Fibroblast of skin of right quadriceps (primary cell): ENCODE data around the gene NOSIP.

Experiments used
- DNase-seq: peaks from one replicate; pipeline ENCODE4 v3.0.0-alpha.2; 2013

Gene NOSIP

DNA sequence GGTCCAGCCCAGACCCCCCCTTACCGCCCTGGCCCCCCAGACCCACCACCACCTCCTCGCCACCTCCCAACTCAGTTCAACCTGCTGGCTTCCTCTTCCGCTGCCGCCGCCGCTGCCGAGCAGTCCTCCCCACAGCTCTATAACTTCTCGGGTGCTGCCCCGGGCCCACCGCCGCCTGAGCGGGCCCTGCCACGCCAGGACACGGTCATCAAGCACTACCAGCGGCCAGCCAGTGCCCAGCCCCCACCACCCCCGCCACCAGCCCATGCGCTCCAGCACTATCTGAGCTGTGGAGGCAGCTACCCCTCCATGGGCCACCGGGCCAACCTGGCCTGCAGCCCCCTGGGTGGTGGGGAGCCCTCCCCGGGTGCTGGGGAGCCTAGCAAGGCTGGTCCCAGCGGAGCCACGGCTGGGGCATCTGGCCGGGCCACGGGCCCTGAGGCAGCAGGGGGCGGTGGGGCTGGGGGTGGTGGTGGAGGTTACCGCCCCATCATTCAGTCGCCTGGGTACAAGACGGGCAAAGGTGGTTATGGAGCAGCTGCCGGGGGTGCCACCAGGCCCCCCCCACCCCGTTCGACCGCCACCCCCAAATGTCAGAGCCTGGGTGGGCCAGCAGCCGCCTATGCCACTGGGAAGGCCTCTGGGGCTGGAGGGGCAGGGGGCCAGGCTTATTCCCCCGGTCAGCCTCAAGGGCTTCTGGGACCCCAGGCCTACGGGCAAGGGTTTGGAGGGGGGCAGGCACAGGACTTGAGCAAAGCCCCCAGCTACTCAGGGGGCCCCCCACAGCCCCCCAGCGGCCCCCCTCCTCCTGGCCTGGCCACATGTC lies 14.8 kb upstream of the NOSIP start:
- DNase-seq = no peak

DNA sequence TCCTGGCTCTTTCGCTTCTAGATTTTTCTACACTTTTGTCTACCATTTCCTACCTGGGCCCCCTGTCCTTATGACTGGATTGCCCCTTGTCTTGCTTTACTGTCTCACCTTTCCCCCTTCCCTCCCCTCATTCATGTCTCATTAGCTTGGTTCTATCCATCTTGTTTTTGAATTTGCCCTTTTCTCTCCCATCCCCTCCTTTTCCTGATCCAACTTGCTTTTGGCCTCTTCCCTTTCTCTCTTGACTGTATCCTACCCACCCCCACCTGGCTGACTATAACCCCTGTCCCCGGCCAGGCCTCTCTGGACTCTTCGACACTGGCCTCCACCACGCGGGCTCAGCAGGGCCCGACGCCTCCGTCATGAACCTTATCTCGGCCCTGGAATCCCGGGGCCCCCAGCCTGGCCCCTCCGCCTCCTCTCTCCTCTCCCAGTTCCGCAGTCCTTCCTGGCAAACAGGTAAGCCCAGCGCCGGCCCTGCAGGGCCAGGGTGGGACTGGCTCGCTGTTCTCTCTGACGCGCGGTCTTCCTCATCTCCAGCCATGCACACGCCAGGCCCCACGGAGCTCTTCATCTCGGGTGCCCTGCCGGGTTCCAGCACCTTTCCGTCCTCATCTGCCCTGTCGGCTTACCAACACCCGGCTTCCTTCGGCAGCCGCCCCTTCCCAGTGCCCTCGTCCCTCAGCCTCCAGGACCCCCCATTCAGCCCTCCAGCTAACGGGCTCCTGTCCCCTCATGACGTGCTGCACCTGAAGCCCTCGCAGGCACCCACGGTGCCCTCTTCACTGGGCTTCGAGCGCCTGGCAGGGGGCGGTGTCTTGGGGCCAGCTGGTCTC lies 14.0 kb upstream of the NOSIP start:
- DNase-seq = no peak

DNA sequence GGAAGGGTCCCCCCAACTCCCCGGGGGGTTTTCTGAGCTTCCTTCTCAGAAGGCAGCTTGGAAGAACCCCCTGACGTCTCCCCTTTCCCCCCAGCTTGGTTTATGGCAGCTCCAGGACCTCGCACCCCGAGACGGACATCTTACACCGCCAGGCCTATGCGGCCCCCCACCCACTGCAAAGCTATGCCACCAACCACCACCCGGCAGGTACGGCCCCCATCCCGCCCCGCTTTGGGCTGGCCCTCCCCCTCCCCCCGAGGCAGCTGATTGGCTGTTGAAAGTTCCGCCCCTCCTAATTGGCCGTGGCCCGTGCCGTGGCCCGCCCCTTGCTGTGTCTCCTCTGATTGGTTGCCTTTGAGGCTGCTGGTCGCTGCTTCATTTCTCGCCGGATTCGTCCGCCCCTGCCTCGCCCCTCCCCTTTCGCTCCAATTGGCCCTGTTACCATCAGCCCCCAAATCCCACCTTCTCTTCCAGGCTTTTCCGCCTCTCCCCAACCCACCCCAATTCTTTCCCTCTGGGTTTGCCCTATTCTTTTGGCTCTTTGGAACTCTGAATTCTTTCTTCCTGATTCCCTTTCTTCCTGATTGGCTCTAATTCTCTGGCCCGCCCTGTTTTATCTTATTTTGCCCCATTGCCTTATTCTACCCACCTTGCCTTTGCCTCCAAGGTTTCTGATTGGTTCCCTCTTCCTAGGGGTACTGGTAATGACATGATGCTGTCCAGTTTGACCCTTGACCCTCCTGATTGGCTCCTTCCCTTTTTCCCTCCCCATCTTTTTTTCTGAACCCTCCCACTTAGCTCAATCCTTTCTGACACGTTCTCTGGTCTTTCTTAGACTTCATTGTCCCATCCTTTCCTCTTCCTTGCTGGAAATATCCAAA lies 13.1 kb upstream of the NOSIP start:
- DNase-seq = peak; percentile 91

DNA sequence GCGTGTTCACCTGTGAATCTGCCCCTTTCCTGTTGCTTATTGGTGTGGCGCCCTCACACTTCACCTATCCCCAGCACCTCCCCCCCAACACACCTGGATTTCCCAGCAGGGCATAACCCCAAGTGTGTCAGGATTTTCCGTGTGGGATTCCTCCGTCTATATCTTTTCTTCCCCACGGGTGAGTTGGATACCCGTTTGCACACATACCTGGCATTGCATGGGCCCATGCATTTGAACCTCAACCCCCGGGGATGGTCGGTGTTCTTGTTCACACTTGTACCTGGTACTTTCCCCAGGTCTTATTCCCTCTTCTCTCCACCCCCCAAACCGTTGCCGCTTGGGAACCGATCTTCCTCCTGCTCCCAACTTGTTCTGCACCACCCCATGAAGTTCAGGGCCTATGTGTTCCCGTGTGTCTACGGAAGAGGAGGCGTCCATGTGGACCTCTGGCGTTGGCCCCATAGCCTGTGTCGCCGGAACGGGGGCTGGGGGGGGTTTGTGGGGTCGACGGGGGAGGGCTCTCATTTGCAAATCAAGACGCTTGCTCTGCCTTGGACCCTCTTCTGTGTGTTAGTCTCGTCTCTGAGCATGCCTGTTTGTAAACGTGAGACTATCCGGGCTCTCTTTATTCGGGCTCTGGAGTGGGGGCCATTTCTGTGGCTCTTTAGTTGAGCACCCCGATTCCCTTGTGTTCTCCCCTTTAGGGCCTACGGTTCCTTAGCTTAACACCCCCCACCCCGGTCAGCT lies 12.3 kb upstream of the NOSIP start:
- no peak for DNase-seq

DNA sequence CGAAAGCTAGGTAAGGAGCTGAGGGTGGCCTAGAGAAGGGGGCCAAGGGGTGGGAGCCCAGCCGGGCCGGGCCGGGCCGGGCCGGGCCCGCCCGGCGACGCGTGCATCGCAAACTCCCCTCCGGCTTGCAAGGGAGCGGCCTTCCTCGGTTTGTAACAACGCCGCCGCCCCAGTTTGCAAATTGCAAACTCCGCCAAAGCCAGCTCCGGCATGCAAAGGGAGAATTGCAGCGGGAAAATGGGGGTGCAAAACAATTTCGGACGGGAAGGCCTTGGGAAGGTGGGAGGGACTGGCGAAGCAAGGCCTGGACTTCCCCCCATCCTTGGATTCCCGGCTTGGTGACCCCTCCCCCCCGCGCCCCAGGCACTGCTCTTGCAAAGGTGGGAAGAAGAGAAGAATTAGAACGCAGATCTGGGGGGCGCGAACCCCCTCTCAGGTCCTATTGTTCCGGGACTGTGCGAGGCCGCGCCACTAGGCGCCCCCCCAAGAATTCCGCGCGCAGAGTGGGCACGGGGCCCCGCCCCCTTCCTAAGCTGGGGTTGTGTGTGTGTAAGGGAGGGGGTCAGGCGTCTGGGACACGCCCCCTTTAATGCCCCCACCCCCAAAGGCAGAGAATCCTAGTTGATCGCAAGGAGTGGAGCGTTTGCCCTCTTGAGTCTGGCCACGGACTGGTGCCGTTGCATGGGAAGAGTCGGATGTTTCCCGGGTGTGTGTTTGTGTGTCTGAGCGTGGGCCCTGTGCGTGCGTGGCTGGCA lies 11.6 kb upstream of the NOSIP start:
- DNase-seq = peak; percentile 57

DNA sequence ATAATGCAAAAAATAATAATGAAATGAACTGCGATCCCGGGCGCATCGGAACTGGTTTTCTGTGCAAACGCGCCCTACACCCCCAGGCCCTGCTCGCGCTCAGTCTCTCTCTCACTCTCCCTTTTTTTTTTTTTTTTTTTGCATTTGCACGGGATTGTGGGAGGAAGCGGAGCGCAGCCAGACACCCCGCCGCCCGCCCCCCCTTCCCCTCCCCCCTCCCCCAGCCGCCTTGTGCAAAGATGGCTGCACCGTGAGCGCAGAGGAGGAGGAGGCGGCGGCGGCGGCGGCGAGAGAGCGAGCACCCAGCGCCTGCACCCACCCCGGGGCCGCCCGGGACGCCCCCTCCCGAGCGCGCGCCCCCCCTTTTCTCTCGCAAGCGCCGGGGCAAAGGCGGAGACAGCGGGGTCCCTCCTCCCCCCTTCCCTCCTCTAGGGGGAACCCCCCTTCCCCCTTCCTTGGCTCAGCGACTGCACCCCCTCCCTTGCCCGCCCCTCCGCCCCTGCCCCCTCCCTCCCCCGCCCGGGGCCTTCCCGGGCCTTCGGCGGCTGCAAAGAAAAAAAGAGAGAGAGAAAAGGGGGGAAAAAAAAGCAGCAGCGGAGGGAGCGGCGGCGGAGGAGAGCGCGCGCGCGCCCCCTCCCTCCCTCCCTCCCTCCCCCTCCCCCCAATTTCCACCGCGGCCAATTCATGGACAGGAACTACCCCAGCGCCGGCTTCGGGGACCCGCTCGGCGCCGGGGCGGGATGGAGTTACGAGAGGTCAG lies 10.8 kb upstream of the NOSIP start, which contains the start of gene PRR12:
Gene PRR12 (plus strand): TSS at position 212 of the 760 bp plus-strand sequence. CDS start 473 bp downstream, at position 685.
- DNase-seq = peak; percentile 81

DNA sequence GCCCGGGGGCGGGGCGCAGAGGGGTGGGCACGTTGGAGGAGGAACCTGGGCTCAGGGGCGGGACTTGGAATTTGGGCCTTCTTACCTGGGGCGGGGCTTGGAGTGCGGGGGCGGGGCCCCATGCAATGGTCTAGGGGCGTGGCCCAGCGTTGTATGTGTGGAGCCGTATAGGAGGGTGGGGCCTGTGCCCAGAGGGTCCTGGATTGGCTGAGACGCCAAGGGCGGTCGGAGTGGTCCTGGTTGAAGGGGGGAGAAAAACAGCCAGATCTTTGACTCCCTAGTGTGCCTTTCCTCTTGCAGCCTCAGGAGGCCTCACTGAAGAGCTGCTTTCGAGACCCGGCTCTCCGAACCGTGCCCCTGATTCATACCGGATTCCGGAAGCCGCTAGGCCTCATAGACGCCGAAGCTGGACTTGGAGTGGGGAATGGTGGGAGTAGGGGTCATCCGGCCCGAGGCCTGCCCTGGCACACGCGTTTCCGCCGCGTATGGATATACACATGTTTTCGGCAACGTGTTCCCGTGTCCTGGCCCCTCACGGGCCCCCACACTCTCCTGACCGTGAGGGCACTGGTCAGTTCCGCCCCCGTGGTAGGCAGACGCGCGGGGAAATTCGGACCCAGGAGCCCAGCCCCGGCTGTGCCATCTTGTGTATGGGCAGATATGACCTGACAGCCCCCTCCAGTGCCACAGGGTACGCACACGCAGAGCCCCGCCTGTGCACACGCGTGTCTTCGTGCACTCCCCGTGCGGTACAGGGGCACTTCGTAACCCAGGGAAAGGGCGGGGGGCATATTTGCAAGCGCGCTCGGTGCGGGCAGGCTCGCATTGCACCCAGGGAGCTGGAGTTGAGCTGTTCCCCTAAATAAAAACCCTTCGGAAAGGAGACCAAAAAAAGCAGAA lies 10.0 kb upstream of the NOSIP start:
- DNase-seq = peak; percentile 98

DNA sequence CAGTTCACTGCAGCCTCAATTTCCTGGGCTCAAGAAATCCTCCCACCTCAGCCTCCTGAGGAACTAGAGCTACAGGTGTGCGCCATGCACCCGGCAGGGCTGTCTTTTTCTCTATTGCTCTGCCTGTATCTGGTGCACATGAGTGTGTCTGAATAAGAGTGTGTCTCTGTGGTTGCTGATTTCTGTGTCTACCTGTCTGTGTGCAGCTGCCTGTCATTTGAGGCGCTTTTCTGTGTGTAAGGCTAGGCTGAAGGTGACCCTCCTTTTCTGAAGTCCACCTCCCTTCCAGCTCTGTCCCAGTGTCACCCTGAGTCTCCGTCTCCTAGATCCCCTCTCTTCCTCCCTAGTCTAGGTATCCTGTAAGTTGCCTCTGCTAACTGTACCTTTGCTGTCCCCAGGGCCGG lies 9.1 kb upstream of the NOSIP start:
- no peak for DNase-seq

DNA sequence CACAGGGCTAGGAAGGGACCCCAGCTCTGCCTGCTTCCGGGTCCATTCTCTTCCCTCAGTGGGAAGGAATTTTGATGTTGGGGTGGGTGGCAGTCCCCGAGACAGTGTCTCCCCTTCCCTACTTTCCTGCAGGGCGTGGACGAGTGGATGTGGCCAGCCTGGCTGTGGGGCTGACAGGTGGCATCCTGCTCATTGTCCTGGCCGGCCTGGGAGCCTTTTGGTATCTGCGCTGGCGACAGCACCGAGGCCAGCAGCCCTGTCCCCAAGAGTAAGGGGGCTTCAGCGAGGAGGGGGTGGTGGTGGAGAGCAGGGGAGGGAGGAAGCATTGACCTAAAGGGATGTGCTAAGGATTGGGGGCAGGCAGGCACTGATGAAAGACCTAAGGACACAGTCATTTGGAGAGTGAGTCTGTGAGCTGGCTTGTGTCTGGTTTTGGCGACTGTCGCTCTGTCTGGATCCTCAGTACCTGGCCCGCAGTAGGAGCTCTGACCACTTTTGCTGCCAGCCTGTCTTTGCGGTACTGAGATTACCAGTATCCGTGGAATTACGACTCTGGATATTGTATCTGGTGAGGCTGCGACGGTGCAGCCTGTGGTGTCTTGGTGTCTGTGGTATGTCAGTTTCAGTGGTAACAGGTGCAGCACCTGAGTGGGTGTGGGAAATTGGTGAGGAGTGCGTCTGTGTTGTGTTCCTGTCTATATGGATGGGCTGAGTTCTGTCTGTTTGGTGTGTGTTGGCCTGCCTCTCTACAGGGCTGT lies 8.2 kb upstream of the NOSIP start:
- DNase-seq = no peak

DNA sequence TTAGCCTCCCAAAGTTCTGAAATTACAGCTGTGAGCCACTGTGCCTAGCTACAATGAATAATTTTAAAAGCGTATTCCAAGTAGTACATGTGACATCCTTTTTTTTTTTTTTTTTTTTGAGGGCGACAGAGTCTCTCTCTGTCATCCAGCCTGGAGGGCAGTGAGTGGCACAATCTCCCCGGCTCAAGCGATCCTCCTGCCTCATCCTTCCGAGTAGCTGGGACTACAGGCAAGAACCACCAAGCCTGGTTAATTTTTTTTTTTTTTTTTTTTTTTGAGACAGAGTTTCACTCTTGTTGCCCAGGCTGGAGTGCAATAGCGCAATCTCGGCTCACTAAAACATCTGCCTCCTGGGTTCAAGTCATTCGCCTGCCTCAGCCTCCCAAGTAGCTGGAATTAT lies 6.9 kb upstream of the NOSIP start:
- DNase-seq = no peak

DNA sequence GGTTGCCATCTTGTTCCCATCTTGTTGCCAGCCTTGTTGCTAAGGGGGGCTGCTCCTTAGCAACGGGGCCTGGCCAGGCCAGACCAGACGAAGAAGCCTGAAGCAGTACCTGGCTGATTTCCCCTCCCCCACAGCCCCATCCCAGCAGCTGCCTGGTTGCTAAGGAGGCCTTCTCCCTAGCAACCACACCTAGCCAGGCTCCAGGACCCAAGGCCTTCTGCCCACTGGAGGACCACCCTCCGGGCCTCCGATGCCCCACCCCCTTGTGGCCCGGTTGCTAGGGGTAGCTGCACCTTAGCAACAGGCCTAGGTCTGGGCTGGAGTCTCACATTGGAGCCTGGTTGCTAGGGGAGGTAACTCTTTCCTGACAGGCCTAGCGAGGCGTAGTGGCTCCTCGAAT lies 4.7 kb upstream of the NOSIP start:
- no peak for DNase-seq

DNA sequence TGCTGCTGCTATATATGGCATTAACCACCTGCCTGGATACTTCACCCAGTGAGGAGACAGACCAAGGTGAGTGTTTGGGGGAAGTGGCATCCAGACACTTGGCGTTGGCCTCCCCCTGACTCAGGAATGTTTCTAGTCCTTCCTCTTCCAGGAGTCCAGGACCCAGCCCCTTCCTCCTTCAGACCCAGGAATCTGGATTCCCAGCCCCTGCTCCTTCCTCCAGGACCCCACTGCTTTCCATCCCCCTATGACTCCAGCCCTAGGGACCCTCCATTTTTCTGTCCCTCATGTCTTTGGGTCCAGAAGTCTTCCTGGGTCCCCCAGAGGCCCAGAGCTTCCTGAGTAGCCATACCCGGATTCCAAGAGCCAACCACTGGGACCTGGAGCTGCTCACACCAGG lies 2.9 kb upstream of the NOSIP start:
- DNase-seq = no peak

DNA sequence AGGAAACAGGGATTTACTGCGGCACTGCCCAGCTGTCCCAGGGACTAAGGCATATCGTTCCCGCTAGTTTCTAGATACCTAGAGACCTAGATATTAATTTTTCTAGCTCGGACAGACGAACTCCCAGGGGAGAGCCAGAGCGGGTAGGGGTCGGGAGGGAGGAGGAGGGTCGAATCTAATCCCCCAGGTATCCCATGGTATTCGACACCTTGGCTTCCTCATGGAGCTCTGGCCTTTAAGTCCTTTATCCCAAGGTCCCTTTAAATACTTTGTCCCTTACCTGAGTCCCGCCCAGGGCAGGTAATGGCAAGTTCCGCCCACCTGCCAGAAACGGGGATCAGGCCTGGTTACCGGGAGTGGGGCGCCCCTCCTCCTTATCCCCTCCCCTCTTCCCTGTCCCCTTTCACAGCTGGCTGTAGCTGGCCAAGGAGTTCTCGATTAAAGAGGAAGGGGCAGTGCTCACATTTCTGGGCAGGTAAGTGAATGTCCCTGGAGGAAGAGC lies 702 bp upstream of the NOSIP start, which contains the start of gene PRRG2:
Gene PRRG2 (plus strand): TSS at position 310 of the 502 bp plus-strand sequence. CDS start 1,904 bp downstream, outside the sequence.
- no peak for DNase-seq

DNA sequence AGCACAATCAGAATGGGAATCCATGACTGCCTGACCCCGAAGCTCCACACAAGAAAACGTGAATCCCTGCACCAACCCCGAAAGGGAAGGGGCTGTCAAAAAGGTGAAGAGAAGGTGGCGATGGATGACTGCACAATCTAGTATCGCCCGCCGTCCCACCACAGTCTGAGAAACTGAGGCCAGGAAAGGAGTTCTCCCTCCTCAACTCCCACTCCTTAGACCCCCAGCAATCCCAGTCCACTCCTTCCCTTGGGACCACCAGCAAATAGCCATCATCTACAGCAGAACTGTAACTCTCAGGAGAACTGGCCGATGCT lies 451 bp downstream of the NOSIP start:
- DNase-seq = no peak

DNA sequence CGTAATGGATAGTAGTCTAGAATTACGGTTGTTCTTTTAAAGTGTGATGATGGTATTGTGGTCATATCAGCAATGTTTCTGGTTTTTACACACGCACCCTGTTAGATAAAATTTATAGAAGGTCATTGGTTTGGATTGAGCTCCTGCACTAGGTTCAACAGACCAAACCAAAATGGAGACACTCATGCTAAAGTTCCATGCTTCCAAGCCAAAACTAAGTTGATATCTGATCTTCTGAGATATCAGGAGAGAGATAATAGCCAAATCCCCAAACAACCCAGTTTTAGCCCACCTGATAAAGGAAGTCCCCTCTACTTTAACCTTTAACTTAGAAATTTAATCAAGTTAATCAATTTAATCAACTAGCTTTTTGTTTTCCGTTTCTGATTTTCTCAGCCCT lies 1.2 kb downstream of the NOSIP start:
- DNase-seq = no peak

DNA sequence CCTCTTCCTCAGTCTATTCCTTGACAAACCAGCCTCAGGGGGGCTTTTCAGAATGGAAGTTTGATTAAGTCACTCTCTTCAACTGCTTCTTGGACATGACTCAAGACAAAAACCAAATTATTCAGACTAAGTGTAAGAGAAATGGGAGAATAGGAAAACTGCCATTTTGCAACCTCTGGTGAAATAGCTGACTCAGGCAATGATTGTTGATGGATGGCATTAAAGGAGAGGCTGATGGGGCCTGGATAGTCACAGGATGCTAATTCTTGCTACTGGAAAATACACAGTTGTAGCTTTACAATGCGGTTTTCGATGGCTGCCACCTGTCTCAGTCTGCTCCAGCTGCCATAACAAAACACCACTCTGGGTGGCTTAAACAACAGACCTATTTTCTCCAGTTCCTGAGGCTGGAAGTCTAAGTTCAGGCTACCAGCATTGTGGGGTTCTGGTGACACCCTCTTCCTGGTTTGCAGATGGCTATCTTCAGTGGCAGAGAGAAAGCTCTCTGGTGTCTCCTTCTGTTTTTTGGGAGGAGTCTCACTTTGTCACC lies 6.1 kb downstream of the NOSIP start:
- no peak for DNase-seq

DNA sequence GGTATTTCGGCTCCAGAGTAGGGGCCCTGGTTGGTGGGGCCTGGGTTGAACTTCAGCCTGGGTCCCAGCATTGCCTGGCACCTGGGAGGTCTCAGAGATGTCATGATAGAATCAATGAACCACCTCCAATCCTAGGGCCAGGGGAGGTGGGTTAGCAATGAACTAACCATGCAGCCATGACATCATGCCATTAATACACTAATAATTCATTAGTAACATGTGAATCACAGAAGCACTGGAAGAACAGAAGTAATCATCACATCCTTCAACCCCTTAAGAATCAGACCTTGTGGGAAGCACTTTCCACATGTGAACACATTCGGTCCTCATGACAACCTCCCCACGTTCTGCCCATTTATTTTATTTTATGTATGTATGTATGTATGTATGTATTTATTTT lies 6.9 kb downstream of the NOSIP start:
- DNase-seq = no peak

DNA sequence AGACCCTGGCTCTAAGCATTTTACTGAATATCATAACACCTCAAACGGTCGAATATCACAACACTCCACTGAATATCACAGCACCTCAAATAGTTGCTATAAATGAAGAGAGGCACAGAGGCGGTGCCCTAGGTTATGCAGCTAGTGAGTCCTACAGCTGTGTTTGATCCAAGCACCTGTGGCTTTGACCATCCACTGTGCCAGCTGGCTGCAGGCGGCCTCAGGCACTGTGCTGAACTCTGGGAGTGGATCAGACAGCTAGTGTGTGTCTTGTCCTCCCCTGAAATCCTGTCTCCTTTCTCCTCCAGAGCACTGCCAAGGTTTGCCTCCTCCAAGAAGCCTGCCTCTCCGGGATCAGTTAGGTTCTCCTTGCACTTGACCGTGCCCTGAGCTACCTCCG lies 7.3 kb downstream of the NOSIP start:
- DNase-seq = no peak
